GM12865 (cell line): ENCODE measurements around the gene IPO5.
"Not testable (repeated sequence)": the region's sequence is repeated elsewhere in the genome, so short reads cannot be mapped to it uniquely, and the experiment has no call there.

Experiments used
- DNase-seq: peaks from one replicate; pipeline ENCODE4 v3.0.0; 2010; ENCODE audit warnings: low read depth
- H3K4me3 ChIP-seq: 2 replicates; pipeline ENCODE4 v1.5.1; 2011; ENCODE audit warnings: mild to moderate bottlenecking, low read depth, low read length, control low read depth
- CTCF ChIP-seq: IDR thresholded peaks from 2 replicates; pipeline ENCODE4 v1.5.1; 2011; ENCODE audit warnings: low read length, control low read depth, low read depth, inconsistent platforms; ENCODE audit not compliant: insufficient read depth; ENCODE audit errors: missing control alignments

IPO5 gene

GRCh38 chr13:97948041-97948440, 5.4 kb upstream of the IPO5 start:
- TF ChIP-seq CTCF = no peak
- no peak overlapping the region for H3K4me3 ChIP-seq
- no peak for DNase-seq

GRCh38 chr13:97949316-97949715, 4.2 kb upstream of the IPO5 start:
- not testable (repeated sequence) for DNase-seq, H3K4me3 ChIP-seq

- TF ChIP-seq CTCF = no peak
- no peak for DNase-seq
- no peak overlapping the region for H3K4me3 ChIP-seq
Measured at GRCh38 chr13:97951376-97951775, 2.1 kb upstream of the IPO5 start.

- H3K4me3 ChIP-seq = not testable (repeated sequence)
- DNase-seq = peak; percentile 24
Measured at GRCh38 chr13:97952831-97953230, 644 bp upstream of the IPO5 start.

GRCh38 chr13:97961340-97961739, 7.9 kb downstream of the IPO5 start:
- no peak overlapping the region for H3K4me3 ChIP-seq

GRCh38 chr13:97962887-97963286, 9.4 kb downstream of the IPO5 start:
- no peak overlapping the region for H3K4me3 ChIP-seq
- no peak for TF ChIP-seq CTCF
- no peak for DNase-seq

More at GRCh38 chr13:97961340-97961739, 7.9 kb downstream of the IPO5 start:
- TF ChIP-seq CTCF = no peak
- no peak for DNase-seq

GRCh38 chr13:97967226-97967625, 13.8 kb downstream of the IPO5 start:
- no peak for TF ChIP-seq CTCF
- H3K4me3 ChIP-seq = no peak overlapping the region
- no peak for DNase-seq

GRCh38 chr13:97967948-97968347, 14.5 kb downstream of the IPO5 start:
- TF ChIP-seq CTCF = no peak
- DNase-seq = no peak
- no peak overlapping the region for H3K4me3 ChIP-seq
